GM21515 (cell line): ENCODE results near the gene SLC26A6.

ENCODE experiments used
- ATAC-seq: cut with Tn5 transposase; IDR thresholded peaks from one replicate; pipeline ENCODE4 v1.9.1; 2021; ENCODE audit not compliant: unreplicated experiment

The SLC26A6 gene

DNA sequence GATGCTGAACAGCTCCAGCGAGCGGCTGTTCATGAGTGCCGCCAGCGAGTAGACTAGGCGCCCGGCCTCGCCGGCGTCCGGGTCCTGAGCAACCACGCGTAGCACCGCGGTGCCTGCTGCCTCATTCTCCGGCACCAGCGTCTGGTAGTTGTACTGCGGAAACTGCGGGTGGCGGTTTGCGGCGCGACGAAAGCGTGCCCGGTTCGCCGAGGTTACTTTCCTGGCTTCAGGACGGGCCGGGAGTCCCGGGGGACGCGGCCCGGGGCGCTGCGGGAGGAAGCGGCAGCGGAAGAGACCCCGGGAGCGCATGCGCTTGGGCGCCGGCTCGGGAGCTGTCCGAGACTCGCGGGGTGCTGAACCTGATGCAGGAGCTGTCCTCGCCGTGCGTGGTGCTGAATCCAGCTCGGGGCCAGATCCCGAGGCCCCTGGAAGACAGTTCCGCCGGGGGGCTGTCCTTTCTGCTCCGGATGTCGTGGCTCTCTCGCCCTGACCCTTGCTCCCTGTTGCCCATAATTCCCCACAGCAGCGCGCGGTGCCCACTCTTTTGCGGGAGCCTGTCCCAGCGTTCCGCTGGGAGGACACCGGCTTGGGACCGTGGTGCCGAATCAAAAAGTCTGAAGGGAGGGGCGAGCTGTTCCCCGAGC is 26.4 kb upstream of the SLC26A6 start:
- ATAC-seq = no peak

DNA sequence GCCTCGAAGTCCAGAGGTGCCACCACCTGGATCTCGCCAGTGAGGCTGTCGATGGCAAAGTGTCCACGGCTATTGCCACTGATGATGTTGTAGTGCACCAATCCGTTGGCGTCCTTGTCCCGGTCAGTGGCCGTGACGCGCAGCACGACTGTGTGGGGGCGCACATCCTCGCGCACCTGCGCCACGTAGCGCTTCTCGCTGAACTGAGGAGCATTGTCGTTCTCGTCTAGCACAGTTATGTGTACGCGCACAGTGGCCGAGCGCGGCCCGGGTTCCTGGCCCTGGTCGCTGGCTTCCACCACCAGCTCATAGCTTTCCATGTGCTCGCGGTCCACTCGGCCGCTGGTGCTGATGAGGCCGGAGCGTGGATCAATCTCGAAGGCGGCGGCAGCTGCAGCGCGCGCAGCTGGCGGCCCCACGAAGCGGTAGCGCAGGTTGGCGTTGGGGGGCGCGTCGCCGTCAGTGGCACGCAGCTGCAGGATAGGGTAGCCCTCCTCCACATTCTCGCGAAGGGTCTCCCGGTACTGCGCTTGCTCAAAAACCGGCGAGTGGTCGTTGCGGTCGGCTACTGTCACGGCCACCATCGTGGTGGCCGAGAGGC is 25.6 kb upstream of the SLC26A6 start:
- no peak for ATAC-seq

DNA sequence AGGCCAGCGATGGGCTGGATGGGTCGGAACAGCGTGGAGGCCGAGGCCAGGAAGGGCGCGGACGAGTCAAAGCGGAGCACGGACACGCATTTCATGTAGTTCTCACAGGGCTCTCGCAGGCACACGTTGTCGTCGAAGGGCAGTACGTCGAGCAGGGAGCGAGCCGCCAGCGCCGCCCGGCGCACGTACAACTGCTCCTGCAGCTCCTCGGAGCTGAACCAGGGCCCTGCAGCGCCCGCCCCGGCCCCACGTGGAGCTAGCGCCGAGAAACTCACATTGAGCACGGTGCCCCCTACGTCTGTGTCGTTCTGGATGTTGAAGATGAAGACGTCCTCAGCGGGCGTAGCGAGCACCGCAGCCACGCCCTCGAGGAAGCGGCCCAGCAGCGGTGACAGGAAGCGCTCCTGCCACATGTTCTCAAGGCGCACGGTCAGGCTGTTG is 21.6 kb upstream of the SLC26A6 start:
- no peak for ATAC-seq

DNA sequence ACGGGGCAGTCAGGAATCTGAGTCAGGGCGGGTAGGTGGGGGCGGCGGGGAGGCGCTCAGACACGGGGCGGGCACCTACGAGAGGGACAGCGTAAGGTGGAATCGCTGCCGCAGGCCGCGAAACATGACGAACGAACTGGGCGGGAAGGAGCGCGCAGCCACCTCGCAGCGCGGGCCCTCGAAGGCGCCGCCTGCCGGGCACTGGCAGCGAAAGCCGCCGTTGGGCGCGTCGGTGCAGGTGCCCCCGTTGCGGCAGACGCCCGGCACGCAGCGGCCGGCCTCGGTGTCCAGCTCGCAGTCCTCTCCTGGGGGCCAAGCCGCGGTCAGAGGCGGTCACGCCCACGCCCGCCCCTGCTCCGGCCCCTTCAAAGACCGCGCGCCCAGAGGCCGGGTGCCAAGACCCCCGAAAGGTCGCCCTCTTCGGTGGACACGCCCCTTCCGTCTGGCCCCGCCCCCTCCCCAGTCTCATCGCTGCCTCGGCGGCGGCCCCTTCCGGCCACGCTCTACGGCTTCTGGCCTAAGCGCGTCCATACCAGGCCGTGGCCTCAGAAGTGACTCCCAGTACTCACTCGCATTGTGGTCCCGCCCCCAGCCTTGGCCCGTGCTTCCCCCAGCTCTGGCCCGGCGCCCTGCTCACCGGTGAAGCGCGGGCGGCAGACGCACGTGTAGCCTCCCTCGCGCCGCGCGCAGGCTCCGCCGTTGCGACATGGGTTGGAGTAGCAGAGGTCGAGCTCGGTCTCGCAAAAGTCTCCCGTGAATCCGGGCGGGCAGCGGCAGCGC is 21.0 kb upstream of the SLC26A6 start:
- ATAC-seq = peak; percentile 41

DNA sequence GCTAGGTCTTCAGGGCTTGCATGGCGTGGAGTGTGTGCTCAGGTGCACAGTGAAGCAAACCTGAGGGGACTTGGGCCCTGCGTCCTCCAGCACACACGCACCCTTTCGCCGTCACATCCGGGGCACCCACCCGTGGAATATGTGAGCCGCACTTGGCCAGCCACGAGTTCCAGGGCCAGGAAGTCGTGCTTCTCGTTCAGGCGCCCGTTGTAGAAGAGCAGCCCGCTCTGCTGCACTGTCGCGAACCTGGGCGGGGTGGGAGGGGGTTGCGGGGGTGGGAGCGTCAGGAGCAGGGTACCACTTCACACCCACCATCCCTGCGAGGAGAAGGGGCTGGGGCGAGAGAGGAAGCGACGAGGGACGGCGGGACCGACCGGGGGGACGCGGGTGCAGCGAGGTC is 20.3 kb upstream of the SLC26A6 start:
- ATAC-seq = no peak

DNA sequence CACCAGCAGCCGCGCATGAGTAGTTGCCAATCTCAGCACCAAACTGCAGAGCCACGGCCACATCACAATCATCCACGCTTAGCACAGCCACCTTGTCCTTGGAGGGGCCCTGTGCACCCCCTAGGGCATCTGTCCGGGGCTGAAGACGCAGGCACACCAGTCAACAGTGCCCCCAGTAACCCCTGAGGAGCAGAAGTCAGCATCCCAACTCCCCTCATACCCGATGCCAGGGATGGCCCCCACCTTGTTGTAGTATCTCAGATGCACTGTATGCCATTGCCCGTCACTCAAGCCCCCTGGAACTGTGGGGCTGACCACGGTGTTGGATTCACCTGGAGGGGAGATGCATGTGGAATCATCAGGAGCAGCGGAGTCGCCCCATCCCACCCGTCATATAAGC is 19.8 kb upstream of the SLC26A6 start:
- no peak for ATAC-seq

DNA sequence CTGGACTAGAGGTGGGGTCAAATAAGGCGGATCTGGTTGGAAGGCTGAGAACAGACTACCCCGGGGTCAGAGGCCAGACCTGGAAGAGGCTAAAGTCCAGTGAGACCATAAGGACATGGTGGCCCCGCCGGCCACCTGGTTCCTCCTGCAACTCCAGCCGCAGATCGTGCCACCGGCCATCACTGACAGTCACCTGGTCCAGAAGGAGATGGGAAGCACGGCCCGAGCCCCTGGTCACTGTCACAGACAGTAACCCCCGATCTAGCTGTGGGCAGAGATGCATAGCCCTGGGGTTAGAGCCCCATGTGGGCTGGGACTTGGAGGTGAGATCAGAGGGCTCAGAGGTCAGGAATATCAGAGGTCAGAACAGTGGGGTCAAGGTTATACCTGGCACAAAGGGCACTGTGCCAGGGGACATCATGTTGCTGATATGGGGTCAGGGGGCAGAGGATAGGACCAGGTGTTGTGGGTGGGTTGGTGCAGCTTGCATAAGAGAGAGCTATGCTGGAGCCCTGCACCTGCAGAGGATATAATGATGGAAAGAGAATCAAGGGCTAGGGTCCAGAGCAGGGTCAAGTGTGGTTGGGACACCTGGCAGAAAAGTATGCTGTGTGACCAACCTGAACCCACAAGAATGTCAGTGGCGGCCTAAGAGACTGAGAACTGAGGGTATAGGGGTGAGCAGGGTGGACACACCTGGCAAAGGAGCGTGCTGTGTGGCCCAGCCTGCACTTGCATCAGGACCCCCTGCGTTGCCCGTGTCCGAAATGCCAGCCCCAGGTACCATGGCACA is 17.9 kb upstream of the SLC26A6 start:
- no peak for ATAC-seq

DNA sequence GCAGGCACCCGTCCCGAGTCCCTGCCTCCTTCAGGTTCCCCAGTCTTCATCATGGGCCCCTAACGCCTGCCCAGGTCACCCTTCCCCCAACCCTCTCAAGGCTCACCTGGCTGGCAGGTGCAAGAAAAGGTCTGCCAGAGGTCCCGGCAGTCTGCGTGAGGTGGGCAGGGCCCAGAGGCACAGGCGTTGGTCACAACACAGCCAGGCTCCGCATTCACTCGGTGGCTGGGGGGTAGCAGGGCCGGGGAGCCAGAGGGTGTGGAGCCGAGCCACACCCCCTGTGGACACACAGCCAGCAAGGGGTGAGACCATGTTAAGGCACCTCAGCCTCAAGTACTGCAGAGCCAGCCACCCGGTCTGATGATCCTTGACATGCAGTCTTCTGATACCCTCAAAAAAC is 16.5 kb upstream of the SLC26A6 start:
- no peak for ATAC-seq

DNA sequence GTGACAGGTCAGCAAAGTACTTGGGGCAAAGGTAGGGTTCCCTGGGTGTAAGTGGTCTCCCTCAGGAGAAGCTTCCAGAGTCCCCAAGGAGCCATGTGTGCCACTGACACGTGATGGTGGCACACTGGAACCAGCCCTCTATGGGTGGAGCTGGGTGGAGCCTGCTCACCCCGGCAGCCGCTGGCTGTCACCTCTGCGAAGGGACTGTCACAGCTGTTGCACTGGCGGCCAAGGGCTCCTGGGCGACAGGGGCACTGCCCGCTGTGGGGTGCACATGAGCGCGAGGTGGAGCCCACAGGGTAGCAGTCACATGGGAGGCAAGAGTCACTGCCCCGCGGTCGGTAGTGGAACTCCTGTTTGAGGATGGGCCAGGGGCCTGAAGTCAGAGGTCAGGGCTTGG is 15.5 kb upstream of the SLC26A6 start:
- no peak for ATAC-seq

DNA sequence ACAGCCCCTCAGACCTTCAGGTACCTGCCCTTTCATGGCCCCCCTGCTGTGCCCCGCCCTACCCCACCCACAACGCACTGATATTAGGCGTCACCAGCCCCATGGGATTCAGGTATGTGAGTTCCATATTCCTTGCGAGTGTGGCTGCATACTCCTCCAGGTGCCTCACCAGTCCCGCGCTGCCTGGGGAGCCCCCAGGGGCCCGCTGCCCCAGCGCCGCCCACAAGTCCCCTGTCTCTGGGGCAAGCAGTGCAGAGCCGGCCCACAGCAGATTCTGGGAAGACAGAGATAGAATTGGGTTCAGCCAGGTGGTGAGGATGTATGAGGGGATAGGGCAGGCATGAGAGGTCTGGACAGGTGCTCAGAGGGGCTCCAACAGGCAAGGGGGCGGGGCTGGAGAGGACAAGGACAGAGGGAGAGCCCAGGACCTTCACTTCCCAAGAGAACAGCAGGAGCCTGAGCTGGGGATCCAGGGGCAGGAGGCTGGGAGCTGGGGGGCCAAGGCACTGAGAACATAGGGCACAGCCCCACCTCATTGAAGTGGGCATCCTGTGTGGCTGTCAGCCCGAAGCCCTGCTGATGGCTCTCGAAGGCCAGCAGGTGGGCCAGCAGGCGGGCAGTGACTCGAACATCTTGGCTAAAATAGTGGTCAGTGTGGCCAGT is 13.1 kb upstream of the SLC26A6 start:
- no peak for ATAC-seq

DNA sequence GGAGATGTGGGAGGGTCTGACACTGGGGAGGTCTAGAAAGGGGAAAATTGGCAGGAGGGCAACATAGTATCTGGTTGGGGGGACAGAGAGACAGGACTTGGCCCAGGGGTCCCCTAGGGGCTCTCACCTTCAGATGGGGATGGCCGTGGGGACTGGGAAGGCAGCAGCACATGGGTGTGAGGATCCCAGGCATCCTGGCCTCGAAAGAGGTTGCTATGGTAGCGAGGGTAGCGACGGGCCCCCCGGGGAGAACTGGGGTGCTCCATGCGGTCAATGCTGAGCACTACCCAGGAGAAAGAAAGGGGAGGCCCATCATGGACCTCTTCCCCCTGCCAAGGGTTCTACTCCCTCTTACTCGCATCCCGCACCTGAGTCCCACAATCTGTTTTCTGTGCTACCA is 12.5 kb upstream of the SLC26A6 start:
- ATAC-seq = no peak

DNA sequence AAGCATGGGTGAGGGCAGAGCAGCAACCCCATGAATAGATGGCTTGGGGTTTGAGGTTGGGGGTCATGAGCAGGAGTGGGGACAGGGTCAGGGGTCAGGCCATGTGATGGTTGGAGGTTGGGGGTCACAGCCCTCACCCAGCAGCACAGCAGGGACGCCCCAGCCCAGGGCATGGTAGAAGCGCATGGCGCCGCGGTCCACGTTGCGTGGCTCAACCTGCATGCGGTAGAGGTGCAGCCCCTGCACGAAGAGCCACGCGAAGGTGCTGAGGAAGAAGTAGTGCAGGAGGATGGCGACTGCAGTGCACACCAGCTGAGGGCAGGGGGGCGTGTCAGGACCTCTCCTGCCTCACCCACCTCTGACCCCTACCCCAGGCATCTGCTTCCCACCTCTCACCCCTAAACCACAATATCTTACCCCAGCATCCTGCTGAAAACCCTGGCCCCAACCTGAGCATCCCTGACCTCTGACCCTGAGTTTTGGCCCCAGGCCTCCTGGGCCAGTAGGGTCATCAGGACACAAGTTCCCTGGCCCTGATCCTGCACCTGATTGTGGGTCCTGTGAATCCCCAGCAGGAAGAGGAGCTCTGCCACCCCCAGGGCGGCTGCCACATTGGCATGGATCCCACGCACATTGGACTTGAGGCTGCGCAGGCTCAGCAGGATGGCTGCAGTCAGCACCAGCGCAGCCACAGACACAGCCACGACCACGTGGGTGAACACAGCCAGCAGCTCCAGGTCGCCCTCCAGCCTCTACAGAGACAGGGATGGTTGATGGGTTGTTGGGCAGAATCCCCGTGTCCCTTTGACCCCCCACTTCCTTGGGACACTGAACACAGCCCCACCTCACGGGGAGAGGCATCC is 9.9 kb upstream of the SLC26A6 start:
- no peak for ATAC-seq

DNA sequence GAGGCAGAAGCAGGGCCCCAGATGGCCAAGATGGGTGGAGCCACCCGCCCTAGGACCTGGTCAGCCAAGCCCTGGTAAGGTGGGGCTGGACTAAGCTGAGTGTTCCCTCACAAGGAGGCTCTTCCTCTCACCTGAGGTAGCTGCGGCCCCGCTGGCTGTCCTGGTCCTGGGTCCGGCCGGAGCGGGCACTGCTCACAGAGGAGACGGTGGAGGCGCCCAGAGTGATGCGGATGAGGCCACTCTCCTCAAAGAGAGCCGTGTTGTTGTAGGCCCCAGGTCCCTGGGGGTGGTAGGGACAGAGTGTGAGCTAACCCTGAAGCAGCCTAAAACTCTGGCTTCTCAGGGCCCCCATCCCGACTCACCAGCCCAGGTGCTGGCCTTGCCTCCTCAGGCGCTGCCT is 7.3 kb upstream of the SLC26A6 start:
- no peak for ATAC-seq

DNA sequence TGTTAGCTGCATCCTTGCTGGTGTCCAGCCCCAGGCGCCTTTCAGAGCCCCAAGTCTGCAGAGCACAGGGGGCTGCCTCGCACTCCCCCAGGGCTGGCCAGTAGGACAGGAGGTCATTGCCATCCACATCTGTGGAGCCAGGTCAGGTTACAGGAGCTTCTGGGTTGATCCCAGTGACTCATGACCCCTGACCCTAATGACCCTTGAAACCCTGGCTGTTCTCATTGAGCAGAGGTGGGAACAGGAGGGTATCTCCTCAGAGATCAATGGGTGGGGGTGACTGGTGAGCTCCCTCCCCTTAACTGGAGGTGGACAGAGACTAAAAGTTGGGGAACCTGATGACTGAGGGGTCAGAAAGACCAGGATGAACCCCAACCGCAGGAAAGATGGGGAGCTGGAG is 6.1 kb upstream of the SLC26A6 start:
- ATAC-seq = no peak

DNA sequence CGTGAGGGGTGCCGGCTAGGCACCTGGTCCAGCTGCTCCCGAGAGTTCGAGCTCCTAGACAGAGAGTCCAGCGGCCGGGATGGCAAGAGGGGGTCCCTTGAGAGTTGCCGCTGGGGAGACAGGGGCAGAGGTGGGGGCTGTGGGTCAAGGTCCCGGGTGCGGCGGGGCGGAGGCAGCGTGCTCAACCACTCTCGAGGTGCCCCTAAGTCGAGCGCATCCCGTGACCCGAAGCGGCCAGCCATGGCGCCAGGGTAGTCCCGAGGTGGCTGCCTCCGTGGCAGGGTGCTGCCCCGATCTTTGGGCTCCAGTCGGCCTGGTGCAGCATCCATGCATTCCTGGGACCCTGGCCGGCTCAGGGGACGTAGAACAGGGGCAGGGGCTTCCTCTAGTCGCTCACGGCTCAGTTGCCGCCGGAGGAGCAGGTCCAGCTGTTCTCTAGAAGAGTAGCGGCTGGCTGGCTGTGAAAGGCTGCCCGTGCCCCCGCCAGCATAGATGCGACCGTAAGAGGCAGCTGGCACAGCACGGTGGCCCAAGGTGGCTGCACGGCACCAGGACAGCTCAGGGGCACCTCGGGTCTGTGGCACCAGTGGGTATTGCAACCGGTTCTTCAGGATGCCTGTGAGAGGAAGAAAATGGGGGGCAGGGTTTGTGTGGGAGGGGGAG is 4.8 kb upstream of the SLC26A6 start:
- ATAC-seq = no peak

DNA sequence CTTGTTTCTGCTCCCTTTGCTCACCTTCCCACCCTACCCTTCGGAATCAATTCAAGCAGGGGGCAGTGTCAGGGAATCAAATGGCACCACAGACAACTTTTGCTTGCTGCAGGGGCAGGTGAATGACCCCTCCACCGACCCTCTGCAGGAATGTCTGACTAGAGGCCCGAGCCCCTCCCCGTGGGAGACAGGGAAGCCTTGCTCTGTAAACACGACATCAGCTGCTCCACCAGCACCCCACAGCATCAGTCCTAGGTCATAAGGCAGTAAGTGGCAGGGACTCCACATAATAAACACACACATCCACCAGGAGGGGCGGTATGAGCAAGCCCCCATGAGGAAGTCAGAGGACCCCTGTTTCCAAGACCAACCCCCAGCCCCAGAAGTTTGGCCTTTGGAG is 2.0 kb upstream of the SLC26A6 start:
- no peak for ATAC-seq

DNA sequence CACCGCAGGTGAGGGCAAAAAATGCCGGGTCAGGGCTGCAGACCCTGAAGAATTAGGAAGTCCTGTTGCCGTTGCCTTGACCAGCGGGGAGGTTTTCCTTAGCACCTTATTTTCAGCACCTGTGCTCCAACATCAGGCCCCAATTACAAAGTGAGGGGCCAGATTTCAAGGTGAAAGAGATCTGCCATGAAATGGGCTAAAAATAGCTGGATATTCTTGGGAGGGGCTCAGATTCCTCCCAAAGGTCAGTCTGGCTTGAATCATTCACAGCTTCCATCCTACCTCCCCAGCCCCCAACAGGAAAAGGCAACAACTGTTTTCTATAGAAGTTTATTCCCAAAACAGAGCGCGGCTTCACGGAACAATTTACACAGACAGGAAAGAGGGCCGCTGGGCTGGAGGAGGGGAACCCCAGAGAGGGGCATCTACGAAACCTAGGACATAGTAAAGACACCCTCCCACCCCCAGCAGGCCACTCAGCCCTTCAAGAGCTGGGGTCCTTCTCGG is 941 bp upstream of the SLC26A6 start:
- ATAC-seq = no peak

DNA sequence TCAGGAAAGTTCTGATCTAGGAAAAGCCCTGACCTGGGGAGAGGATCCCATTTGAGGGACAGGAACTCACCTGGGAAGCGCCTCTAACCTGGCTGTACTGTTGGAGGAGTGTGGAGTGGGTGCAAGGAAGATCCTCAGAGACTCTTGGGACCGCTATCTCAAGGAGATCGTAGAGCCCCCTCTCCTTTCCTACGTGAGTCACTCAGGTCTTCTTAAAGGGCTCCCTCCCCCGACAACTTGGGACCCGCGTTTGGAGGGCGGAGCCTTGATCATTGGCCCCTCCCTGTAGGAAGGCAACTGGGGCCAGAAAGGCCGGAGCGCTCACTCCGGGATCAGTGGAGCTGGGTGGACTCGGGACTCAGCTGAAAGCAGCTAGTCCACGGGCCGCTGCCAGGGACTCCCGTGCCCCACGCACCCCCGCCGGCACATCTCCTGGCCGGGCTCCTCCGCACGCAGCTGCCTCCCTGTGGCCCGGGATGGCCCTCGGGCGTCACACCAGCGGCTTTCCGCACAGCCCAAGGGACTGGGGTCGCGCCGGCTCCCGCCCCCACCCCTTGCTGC is 520 bp downstream of the SLC26A6 start:
- peak; percentile 11 for ATAC-seq

DNA sequence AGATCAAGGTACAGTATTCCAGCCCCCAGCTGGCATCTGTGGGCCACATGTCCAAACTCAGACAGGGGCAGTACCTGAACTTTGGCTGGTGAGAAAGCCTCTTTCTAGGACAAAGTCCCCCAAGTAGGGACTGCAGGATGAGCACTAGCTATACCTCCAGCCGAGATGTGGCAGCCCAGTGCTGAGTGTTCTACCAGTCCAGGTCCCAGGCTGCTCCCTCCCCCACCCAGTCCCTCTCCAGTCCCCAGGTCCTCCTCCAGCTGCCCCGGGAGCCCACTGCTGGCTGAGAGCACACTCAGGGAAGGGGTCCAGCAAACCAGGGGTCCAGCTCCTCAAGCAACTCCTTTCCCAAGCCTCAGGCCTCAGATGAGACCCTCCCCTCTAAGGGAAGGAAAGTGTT is 1.5 kb downstream of the SLC26A6 start:
- no peak for ATAC-seq
